G401 (cell line): ENCODE measurements around the gene GPR146. TPM values are rescaled to one million over a fixed set of nuclear protein-coding genes. Genes with fewer than 3 reads are reported as not detected.
"Not testable (repeated sequence)": the region's sequence is repeated elsewhere in the genome, so short reads cannot be mapped to it uniquely, and the experiment has no call there.

Experiments
- DNase-seq: peaks from one replicate; pipeline ENCODE4 v3.0.0-alpha.2; 2015; ENCODE audit warnings: low spot score
- in situ Hi-C: cut with HindIII; loops from 2 replicates; pipeline ENCODE4 v1.10.0; 2016; ENCODE audit warnings: low sequenced_read_pairs, mixed read lengths
- total RNA-seq: library from RNA; depleted of rRNA; stranded (reverse); fragments of >200 nt; shearing (Covaris generic); gene quantifications from 2 replicates; pipeline ENCODE4 v1.2.3, GENCODE V29; 2014; rRNA removed

The GPR146 gene, protein sequence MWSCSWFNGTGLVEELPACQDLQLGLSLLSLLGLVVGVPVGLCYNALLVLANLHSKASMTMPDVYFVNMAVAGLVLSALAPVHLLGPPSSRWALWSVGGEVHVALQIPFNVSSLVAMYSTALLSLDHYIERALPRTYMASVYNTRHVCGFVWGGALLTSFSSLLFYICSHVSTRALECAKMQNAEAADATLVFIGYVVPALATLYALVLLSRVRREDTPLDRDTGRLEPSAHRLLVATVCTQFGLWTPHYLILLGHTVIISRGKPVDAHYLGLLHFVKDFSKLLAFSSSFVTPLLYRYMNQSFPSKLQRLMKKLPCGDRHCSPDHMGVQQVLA
- 1.2 TPM in 1 of 2 replicates, not detected in the other for total RNA-seq

DNA sequence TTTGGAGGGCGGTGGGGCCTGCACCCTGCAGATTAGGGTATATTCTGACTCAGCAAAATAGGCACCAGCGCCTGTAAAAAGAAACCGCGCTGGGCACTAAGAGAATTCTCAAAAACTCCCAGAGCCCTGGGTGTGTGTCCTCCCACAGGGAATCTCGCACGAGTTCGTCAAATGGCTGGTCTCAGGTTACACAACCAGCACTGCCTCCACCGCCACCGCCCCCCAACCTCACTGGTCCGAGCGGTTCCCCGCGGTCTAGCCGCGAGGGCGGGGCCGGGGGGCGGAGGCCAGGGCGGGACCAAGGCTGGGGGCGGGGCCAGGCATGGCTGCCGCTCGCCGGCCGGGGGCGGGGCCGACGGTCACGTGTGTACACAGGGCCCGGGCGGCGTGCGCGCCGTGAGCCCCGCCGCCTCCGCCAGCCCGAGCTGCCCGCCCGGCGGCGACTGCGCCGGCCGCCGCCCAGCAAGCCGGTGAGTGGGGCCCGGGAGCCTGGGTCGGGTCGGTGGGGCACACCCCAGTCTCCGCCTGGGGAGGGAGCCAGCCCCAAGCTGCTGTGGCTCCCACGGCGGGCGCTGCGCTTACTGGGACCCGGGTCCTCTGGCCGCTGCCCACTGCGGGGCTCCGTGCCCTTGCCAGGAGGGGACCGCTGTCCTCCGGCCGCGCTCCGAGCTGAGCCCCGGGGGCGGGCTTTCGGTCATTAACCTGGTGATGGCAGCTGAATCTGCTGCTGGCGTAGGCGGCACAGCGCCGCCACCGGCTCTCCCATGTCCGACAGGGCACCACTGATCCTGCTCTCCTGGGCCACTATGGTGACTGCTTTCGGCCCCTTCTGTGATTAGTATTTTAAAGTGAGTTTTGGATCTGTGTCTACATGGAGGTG lies at the start of gene GPR146:
Gene GPR146 (plus strand): TSS at position 358 of the 880 bp plus-strand sequence. CDS start 12,970 bp downstream, outside the sequence.
- DNase-seq: peak; percentile 95
- in situ Hi-C loops: no loop called here

DNA sequence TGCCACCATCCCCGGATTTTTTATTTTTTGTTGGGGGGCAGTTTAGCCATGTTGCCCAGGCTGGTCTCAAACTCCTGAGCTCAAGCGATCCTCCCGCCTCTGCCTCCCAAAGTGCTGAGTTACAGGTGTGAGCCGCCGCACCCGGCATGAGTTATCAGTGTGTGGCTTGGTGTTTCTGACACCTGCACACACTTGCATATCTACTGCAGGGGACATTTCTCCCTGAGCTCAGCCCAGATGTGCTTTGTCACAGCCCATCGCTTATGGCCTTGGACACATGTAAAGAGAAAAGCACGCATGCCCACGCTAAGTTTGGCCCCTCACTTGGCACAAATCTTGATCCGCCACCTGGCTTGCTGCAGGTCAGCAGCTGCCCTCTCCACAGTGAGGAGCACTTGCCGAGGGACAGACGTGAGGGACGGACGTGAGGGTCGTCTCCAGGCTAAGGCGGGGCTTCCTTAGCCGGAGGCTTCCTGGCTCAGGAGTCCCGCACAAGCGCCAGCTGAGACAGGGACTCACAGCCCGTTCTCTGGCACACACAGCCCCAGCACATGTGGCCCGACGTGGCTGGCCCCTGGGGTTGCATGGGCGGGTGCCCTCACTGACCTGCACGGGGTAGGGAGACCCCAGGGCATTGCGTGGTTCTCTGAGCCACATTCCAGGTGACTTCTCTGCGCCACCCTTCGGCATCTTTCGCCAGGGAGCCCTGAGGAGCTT lies 49.6 kb upstream of the GPR146 start:
- no peak for DNase-seq
- in situ Hi-C loops: no loop called here

DNA sequence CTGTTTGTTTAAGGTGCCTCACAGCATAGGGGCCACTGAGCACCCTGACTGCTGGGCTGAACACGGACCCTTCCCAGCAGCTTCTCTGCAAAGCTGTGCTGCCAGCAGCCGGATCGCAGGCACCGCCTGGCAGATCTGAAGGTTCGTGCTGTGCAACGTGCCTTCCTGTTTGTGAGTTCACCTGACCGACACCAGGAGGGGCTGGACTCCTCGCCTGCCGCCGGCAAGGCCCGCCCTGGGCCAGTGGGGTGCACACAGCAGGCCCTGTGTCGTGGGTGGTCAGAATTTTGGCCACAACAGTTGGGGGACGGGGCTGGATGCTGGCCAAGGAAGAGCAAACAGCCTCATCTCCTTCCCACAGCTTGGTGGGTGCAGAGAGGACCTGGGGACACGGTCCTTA lies 48.8 kb upstream of the GPR146 start:
- no peak for DNase-seq
- in situ Hi-C loops: no loop called here

DNA sequence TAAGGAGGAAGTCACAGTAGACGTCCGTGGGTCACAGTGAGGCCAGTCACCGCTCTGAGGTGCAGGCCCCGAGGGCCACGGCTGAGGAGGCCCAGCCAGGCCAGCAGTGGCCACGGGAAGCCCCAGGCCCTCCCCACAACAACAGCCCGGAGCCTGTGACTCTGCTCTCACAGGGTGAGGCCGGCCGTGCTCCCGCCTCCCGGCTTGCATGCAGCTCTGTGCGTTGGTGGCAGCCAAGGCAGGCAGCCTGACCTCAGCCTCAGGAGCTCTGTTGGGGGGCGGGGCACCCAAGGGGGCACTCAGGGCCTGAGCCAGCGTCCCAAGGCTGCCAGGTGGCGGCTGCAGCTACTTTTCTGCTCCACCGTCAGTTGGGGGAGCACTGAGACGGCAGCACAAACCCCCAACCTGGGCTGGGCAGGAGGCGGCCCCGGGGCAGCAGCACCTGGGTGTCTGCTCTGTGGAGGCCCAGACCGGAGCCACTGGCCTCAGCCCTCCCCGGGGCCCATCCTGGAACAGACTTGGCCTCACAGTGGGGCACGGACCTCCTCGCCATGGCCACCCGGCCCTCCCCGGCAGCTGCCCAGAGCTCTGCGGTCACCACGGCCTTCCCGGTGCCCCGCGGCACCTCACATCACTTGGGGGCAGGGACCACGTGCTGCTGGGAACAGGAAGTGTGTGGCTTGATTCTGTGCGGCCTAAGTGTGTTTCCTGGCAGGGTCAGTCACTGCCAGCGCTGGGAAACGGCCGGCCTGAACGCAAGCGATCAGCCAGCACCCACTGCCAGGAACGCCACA lies 48.1 kb upstream of the GPR146 start:
- in situ Hi-C loops: no loop called here
- no peak for DNase-seq

DNA sequence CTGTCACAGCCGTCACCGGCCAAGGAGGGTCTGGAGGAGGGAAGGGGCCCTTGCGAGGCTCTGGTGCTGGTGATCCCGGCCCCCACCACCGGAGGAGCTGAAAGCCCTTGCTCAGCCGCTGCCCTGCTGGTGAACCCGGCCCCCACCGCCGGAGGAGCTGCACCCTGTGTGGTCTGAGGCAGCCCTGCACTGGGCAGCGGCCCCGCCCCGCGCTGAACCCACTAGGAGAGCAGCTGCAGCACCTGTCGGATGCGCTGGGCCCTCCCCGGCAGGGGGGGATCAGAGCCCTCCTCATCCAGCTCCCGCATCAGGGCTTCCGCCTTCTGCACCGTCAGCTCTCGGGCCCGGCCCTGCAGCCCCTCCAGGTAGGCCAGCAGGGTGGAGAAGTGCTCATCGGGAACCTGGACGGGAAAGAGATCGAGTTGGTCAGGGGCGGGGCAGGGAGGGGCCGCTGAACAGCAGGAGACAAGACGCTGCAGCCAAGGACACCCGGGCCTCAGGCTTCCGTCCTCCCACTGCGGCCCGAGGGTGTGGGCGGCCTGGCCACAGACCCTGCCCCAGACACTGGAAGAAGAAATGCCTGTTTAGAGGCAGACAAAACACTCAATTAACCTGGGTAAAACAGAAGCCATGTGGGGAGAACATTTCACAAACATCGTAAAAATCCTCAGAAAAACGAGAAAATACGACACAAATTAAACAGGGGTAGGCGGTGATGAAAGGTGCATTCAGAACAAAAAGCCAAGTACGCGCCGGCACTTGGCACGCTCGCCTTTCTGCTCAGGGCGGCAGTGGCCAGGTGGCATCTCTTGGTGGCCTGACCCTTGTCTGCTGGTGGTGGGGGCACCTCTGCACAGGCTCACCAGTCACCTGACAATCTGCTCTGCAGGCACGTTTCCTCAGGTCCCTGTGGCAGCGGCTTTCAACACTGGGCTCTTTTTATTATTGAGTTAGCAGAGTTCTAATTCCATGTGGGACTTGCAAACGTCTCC lies 46.6 kb upstream of the GPR146 start:
- peak; percentile 64 for DNase-seq
- in situ Hi-C loops: no loop called here

DNA sequence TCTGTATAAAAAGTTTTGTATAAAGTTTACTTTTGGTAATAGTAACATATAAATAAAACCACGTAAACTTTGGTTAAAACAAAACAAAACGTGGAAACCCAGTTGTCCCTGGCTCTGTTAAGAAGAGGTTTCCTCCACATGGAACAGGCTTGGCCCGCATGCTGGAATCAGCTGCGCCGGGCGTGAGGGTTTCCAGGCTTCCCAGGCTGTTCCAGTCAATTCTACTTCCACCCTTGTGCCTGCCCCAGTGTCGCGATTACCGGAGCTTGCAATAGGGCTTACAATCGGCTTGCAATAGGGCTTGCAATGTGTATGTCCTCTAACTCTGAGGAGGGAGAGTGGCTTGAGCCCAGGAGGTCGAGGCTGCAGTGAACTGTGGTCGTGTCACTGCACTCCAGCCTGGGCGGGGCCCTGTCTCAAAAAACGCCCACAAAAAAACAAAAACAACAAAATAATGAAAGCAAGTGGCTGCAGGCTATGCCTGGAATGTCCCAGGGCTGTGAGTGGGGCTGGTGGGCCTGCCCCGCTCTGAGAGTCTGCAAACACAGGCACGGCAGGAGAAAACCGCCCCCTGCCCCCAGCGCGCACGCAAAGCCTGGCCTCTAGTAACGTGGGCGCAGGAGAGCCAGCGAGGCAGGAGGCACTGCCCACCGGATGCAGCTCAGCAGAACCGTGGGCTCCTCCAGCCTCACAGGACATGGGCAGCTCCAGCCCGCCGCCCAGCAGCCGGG lies 45.0 kb upstream of the GPR146 start:
- in situ Hi-C loops: no loop called here
- DNase-seq: no peak

DNA sequence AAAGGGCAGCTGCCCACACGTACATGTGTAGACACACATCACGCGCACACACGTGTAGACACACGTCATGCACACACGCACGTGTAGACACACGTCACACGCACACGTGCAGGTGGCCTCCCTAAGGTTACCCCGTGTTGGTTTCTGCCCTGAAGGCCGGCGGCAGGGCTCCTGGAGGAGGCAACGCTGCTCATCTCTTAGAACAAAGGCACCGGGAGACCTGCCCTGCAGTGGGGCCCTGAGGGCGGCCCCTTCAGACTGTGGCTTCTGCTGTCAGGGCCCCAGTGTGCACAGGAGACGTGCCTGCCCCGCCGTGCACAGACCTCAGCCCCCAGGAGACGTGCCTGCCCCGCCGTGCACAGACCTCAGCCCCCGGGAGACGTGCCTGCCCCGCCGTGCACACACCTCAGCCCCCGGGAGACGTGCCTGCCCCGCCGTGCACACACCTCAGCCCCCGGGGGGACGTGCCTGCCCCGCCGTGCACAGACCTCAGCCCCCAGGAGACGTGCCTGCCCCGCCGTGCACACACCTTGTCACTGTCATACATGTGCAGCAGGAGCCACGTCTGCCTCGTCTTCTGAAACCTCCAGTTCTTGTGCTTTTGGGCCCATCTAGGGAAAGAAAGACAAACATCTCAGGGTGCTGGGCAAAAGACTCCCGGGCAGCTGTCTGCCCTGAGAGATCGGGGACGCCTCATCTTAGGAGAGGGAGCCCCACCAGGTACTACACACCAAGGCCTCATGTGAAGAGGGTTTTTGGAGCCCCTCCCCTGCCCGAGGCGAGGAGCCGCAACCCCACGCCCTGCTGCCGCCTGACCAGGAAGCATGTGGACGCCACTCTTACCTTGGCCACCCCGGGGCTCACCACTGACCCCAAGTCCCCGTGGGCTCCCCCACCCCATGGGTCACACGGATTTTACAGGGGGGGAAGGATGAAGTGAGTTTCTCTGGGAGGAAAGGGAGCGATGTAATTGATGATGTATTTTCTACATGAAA lies 44.1 kb upstream of the GPR146 start:
- no peak for DNase-seq
- in situ Hi-C loops: no loop called here

DNA sequence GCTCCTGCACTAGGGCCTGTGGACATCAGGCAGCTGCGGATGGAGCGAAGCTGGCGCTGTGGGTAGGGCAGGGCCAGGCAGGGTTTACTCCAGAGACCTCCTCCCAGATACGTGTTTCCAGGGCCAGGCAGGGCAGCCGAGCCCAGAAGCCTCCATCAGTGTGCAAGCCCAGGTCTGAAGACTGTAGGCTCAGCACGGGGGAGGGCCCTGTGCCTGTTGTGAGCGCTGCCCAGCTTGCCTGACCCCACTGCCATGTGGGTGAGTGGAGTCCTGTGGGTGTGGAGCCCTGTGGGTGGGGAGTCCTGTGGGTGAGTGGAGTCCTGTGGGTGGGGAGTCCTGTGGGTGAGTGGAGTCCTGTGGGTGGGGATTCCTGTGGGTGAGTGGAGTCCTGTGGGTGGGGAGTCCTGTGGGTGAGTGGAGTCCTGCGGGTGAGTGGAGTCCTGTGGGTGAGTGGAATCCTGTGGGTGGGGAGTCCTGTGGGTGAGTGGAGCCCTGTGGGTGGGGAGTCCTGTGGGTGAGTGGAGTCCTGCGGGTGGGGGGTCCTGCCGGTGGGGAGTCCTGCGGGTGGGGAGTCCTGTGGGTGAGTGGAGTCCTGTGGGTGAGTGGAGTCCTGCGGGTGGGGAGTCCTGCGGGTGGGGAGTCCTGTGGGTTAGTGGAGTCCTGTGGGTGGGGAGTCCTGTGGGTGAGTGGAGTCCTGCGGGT lies 43.1 kb upstream of the GPR146 start:
- DNase-seq, in situ Hi-C loops: not testable (repeated sequence)

DNA sequence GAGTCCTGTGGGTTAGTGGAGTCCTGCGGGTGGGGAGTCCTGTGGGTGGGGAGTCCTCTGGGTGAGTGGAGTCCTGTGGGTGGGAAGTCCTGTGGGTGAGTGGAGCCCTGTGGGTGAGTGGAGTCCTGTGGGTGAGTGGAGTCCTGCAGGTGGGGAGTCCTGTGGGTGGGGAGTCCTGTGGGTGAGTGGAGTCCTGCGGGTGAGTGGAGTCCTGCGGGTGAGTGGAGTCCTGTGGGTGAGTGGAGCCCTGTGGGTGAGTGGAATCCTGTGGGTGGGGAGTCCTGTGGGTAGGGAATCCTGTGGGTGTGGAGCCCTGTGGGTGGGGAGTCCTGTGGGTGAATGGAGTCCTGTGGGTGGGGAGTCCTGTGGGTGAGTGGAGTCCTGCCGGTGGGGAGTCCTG lies 42.3 kb upstream of the GPR146 start:
- DNase-seq, in situ Hi-C loops: not testable (repeated sequence)

DNA sequence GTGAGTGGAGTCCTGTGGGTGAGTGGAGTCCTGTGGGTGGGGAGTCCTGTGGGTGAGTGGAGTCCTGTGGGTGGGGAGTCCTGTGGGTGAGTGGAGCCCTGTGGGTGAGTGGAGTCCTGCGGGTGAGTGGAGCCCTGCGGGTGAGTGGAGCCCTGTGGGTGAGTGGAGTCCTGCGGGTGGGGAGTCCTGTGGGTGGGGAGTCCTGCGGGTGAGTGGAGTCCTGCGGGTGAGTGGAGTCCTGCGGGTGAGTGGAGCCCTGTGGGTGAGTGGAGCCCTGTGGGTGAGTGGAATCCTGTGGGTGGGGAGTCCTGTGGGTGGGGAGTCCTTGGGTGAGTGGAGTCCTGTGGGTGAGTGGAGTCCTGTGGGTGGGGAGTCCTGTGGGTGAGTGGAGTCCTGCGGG lies 41.9 kb upstream of the GPR146 start:
- in situ Hi-C loops, DNase-seq: not testable (repeated sequence)

DNA sequence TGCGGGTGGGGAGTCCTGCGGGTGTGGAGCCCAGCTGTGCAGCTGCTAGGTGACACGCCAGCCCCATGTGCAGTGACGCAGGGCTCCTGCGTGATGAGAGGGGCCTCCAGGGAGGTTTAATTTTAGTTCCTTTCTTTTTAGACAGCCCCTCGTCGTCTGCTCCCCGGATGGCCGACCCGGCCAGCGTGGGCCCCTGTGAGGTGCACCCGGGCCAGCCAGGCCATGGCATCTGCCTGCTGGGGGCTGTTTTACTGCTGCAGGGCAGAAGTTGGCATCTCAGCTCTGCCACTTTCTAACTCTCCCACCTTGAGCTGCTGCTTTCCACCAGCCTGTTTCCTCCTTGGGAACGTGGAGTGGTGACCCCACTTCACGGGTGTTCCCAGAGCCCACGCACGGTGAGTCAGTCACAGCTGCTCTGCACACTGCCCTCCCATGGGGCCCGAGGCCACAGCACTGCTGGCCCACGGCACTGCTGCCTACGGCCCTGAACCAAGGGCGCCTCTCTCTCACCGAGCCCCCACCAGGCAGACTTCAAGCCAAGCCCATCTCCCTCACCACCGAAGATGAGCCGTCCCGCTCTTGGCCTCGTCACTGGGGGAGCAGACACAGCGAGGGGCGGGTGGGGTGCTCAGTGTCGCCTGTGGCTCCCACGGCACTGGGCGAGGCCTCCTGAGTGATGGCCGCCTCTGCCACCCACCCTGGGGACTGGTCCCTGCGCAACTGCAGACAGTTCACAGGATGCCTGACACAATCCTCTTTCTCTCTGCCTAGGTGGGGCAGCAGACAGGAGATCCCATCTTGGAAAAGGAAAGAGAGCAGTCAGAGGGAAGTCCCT lies 40.1 kb upstream of the GPR146 start:
- no peak for DNase-seq
- in situ Hi-C loops: no loop called here

DNA sequence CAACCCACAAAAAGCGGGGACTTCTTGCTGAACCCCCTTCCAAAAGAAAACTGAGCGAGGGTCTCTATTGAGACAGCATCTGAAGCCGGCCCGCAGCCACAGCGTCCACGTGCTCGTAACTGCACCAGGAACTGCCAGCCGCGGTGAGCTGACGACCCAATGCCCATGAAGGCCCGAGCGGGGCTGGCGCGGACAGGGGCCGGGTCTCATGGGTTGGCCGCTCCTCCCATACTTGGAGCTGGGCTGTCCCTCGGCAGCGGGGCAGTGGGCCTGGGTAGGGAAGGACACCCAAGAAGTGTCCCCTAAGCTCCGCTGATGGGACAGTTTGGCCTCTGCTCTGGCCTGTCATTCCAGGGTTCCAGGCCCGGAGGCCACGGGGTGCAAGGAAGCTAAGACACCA lies 39.0 kb upstream of the GPR146 start:
- no peak for DNase-seq
- in situ Hi-C loops: no loop called here

DNA sequence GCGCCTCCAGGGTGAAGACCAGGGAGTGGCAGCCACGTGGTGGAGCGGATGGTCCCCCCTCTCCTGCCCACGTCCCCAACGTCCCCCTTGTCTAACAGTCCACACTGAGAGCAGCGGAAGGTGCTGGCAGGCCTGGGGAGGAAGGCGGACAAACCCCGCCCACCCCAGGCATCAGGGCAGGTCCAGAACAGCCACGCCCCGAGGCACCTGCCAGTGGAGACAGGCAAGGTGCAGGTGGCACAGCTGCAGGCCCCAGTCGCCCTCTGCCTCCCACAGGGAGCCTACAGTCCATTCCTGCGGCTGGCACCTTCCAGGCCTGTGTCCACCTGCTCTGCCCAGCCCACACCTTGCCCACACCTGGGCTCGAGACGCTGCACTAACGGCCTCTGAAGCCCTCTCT lies 36.4 kb upstream of the GPR146 start:
- no peak for DNase-seq
- in situ Hi-C loops: no loop called here

DNA sequence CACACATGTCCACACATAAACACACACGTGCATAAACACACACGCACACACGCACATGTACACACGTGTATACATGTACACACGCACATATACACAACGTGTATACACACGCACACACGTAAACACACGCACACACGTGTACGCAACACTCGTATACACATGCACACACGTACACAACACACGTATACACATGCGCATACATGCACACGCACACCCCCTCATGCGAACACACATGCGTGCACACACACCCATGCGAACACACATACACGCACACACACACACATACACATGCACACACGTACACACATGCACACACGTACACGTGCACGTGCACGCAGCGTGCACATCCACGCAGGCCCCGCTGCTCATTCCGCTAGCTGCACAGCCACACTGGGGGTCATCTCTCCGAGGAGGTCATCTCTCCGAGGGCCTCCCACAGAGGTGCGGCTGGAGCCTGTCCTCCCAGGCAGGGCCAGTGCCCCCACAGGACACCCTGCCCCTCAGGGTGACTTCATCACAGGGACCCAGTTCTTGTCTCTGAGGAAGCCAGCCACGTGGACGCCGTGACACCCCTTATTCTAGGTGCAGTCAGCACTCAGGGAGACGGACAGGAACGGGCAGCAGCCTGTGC lies 35.5 kb upstream of the GPR146 start:
- in situ Hi-C loops: no loop called here
- DNase-seq: no peak
